ENCODE measurements around the gene RNF167.

RNF167 gene

DNA sequence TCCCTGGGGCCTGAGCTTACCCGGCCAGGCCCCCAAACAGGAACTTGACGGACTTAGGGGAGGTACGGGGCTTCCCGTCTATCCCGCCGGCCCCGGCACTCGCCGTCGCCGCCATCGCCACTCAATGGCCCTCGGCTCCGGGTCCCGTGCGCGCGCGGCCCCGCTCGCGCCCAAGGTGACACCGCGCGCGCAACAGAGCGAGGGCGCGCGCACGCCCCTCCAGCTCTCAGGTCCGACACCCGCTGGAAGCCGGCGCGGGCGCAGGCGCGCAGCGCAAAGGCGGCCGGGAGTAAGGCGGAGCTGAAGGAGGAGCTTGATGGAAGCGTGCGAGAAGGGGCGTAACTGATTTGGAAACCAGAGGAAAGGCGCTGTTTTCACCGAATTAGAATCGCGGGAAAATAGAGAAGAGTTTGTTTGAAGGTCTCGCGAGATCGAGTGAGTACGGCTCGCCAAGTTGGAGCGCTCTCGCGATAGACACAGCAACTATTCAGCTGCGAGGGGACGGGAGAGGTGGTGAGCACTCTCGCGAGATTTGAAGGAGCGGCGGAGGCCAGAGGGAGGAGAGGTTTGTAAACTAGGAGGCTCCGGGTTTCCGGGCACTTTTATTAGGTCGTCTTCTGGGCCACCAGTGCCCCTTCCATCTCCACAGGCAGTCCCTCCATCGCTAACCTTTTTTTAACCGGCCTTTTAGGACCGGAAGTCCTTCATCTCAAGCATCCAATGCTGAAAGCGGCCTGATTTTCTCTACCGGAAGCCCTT is at the start of gene RNF167, which contains the start of gene SLC25A11:
TSS of gene RNF167 (plus strand) at position 473 of the 759 bp plus-strand sequence. CDS start 642 bp downstream, outside the sequence.
TSS of gene SLC25A11 (minus strand) at position 251 of the 759 bp plus-strand sequence. CDS start at position 115, 136 bp downstream.
- DNase-seq (ENCODE audit: low read depth) = peak; percentile 99

- no peak for DNase-seq (ENCODE audit: low read depth)
Observed at GRCh38 chr17:4891411-4892410, 48.4 kb upstream of the RNF167 start.

DNA sequence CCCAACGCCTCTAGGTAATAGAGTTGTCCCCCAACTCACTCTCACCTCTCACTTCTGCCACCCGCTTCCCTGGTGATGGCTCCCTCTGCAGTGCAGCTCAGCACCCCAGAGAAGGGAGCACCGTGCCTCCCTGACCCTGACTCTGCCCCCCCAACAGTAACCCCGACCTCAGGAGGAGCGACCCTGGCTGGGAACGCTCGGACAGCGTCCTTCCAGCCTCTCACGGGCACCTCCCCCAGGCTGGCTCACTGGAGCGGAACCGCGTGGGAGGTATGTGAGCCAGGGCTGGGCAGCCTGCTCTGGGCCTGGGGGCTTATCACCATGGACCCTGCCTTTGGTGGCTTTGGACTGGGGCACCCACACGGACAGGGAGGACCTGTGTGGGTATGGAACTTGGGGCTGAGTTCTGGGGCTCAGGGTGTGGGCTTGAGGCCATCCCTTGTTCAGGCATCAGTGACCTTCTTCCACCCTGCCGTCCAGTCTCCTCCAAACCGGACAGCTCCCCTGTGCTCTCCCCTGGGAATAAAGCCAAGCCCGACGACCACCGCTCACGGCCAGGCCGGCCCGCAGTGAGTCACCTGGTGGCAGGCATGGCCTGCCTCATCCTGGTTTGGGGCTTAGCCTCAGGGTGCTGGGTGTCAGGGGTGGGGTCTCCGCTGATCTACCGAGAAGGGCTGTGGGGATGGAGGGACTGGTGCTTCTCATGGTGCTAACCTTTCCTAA is 47.4 kb upstream of the RNF167 start:
- no peak for DNase-seq (ENCODE audit: low read depth)

- no peak for DNase-seq (ENCODE audit: low read depth)
Observed at GRCh38 chr17:4893272-4893671, 46.8 kb upstream of the RNF167 start.

- DNase-seq (ENCODE audit: low read depth) = no peak
Observed at GRCh38 chr17:4893721-4894560, 46.1 kb upstream of the RNF167 start.

DNA sequence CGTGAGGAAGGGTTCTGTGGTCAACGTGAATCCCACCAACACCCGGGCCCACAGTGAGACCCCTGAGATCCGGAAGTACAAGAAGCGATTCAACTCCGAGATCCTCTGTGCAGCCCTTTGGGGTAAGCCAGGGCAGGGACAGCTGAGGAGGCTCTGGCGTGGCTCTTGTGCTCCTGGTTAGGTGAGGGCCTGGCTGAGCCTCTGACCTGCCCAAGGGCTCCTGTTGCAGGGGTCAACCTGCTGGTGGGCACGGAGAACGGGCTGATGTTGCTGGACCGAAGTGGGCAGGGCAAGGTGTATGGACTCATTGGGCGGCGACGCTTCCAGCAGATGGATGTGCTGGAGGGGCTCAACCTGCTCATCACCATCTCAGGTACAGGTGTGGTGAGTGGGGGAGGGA is 44.9 kb upstream of the RNF167 start:
- DNase-seq (ENCODE audit: low read depth) = no peak

DNA sequence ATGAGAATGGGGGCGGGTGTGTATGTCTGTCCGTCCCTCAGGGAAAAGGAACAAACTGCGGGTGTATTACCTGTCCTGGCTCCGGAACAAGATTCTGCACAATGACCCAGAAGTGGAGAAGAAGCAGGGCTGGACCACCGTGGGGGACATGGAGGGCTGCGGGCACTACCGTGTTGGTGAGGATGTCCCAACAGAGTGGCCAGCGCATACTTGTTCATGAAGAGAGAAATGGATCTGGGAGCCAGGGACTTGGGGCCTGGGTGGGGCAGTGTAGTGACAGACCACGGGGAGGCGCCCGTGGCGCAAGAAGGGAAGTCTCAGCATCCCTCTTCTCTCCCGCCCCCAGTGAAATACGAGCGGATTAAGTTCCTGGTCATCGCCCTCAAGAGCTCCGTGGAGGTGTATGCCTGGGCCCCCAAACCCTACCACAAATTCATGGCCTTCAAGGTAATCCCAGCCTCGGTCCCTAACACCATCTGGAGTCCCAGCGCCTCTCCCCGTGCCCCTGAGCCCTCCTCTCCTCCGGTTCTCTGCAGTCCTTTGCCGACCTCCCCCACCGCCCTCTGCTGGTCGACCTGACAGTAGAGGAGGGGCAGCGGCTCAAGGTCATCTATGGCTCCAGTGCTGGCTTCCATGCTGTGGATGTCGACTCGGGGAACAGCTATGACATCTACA is 44.3 kb upstream of the RNF167 start:
- DNase-seq (ENCODE audit: low read depth) = no peak

DNA sequence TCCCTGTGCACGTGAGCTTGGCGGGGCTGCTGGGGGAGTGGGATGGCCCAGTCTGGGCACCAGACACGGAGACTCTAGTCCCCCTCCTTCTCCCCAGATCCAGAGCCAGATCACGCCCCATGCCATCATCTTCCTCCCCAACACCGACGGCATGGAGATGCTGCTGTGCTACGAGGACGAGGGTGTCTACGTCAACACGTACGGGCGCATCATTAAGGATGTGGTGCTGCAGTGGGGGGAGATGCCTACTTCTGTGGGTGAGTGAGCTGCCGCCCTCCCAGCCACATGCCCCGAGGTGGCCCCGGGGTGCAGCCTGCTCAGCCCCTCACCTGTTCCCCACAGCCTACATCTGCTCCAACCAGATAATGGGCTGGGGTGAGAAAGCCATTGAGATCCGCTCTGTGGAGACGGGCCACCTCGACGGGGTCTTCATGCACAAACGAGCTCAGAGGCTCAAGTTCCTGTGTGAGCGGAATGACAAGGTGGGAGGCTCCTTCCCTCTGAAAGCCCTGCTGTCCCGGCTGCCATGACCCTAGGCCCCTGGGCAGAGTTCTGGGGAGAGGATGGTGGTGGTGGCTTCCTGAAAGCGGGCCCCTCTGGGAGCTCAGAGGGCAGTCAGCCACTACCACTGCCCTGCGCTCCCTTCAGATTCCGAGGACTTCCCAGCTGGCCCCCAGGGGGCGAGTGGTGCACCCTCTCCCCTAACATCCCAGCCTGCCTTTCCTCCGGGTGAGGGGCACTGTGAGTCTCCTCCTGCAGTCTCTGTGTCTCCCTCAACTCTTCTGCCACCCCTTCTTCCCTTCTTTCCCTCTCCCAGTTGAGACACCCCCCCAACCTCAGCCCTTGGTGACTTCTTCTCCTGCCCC is 43.5 kb upstream of the RNF167 start:
- no peak for DNase-seq (ENCODE audit: low read depth)

GRCh38 chr17:4897198-4897687 is 42.8 kb upstream of the RNF167 start:
- no peak for DNase-seq (ENCODE audit: low read depth)

DNA sequence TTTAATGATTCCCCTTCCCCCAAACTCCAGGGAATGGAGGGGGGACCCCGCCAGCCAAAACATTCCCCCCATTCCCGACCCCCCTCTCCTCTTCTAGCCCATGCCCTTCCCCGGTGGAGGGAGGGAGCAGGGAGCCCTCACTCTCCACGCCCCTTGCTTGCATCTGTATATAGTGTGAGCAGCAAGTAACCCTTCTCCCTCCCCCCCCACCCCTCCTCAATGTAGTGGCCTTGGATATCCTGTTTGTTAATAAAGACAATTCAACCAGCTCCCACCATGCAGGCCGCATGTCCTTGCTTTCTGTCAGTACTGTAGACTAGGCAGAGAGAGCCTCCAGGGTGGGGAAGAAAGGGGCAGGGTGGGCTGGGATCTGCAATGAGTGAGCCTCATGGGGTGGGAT is 42.3 kb upstream of the RNF167 start:
- DNase-seq (ENCODE audit: low read depth) = no peak

- DNase-seq (ENCODE audit: low read depth) = no peak
Observed at GRCh38 chr17:4898351-4898750, 41.7 kb upstream of the RNF167 start.

DNA sequence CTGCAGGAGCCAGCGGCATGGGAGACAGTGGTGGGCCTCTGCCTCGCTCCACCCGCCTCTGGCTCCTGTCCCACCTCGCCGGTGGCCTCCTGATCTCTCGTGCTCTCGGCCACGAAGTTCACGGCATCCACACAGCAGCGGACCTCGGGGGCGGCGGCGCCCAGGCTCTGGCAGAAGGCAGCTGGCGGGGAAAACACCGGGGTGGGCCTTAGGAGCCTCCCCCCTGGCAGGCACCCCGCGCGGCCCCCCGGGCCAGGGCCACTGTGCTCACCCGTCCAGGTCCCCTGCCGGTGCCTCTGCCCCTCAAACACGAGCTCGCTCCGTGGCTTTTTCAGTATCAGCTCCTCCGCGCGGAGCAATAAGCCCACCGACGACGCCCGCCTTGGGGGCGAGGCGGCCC is 41.1 kb upstream of the RNF167 start:
- DNase-seq (ENCODE audit: low read depth) = no peak

DNA sequence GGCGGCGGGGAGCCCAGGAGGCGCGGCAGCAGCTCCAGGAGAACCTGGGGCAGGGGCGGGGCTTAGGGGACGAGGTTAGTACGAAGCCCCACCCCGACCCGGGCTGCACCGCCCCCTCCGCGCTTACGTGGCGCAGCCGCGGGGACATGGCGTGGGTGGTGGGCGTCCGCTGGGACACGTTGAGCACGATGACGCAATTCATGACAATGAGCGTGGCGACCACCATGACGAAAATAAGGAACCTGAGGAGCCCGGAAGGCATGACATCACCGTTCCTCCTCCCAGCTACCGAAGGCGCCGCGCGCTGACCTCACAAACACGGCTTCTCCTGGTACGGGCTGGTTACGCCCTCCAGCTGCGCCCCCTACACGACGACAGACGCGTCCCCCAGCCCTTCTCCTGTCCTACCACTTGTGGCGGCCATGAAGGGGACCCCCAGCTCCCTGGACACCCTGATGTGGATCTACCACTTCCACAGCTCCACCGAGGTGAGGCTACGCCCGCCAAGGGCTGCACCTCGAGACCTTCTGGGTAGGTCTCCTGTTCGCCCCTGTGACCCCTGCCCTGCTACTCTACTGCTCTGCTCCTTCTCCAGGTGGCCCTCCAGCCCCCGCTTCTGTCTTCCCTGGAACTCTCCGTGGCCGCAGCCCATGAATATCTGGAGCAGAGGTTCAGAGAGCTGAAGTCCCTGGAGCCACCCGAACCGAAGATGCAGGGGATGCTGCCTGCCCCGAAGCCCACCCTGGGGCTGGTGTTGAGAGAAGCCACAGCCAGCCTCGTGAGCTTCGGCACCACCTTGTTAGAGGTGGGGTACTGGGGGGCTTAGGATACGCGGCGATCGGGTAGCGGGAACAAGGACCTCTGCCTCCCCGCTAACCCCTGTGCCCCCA is 40.5 kb upstream of the RNF167 start, which contains the start of gene C17orf107:
TSS of gene C17orf107 (plus strand) at position 196 of the 890 bp plus-strand sequence. CDS start at position 423, 227 bp downstream.
- no peak for DNase-seq (ENCODE audit: low read depth)

DNA sequence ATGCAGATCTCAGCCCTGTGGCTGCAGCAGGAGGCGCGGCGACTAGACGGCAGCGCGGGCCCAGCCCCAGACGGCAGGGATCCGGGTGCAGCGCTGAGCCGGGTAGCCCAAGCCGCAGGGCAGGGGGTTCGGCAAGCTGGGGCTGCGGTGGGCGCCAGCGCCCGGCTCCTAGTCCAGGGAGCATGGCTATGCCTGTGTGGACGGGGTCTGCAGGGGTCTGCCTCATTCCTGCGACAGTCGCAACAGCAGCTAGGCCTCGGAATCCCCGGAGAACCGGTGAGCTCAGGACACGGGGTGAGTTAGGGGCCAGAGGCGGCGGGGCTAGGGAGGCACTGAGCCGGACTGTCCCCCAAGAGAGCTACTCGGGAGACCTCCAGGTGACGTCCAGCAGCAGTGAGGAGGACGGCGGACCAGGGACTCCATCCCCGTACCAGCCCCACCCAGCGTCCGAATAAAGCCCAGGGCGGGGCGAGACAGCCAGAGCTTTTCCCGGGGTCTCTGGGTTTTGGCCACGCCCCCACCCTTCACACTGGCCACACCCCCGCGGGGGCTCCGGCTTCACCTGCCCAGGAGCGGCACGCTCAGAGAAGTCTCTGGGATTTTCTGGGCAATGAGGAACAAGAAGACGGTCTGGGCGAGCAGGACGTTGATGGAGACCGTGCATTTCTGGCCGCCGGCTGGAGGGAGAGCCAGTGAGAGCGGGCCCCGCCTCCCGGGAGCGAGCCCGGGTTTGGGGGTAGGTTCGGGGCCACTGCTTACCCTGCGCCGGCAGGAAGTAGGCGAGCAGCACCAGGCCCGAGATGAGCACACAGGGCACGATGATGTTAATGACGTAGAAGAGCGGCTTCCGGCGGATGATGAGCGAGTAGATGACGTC is 39.6 kb upstream of the RNF167 start:
- no peak for DNase-seq (ENCODE audit: low read depth)

GRCh38 chr17:4901108-4901647 is 38.9 kb upstream of the RNF167 start:
- DNase-seq (ENCODE audit: low read depth) = no peak

GRCh38 chr17:4901648-4902344 is 38.3 kb upstream of the RNF167 start:
- no peak for DNase-seq (ENCODE audit: low read depth)
